ENCODE measurements around the gene HS3ST5. TPM values are rescaled to one million over a fixed set of nuclear protein-coding genes. Genes with fewer than 3 reads are reported as not detected.

Gene HS3ST5
- total RNA-seq, 1 donor from 2014 or later = 17.4 TPM

GRCh38 chr6:114195631-114196403 is 147.0 kb downstream of the HS3ST5 start:
- peaks cover 7% of the 10 kb centered on the region for H3K4me1 Mint-ChIP-seq (ENCODE audit: low read depth, unreplicated experiment)

GRCh38 chr6:114195027-114195365 is 147.8 kb downstream of the HS3ST5 start:
- Mint-ChIP-seq H3K27me3 (ENCODE audit: unreplicated experiment) (no peaks in the 10 kb centered on the region), H3K36me3 (ENCODE audit: unreplicated experiment) (peaks cover 6% of the 10 kb centered on the region), H3K9me3 (ENCODE audit: unreplicated experiment) (peaks cover 1% of the 10 kb centered on the region), H3K4me3 (ENCODE audit: unreplicated experiment) (no peak overlapping the region), H3K27ac (ENCODE audit: unreplicated experiment) (no peak overlapping the region), H3K4me1 (ENCODE audit: low read depth, unreplicated experiment) (peaks cover 7% of the 10 kb centered on the region)
- no peak for DNase-seq
- TF ChIP-seq CTCF (IDR thresholded peaks at IDR 0.05; ENCODE audit: partially characterized antibody, unreplicated experiment) = no peak

More at GRCh38 chr6:114195631-114196403, 147.0 kb downstream of the HS3ST5 start:
- no peak overlapping the region for H3K27ac Mint-ChIP-seq (ENCODE audit: unreplicated experiment)
- no peaks in the 10 kb centered on the region for H3K27me3 Mint-ChIP-seq (ENCODE audit: unreplicated experiment)
- DNase-seq = no peak
- TF ChIP-seq CTCF (IDR thresholded peaks at IDR 0.05; ENCODE audit: partially characterized antibody, unreplicated experiment) = no peak
- peaks cover 1% of the 10 kb centered on the region for H3K9me3 Mint-ChIP-seq (ENCODE audit: unreplicated experiment)
- no peak overlapping the region for H3K4me3 Mint-ChIP-seq (ENCODE audit: unreplicated experiment)
- H3K36me3 Mint-ChIP-seq (ENCODE audit: unreplicated experiment) = peaks cover 6% of the 10 kb centered on the region

- H3K4me3 Mint-ChIP-seq (ENCODE audit: unreplicated experiment) = no peak overlapping the region
- peaks cover 6% of the 10 kb centered on the region for H3K36me3 Mint-ChIP-seq (ENCODE audit: unreplicated experiment)
- H3K4me1 Mint-ChIP-seq (ENCODE audit: low read depth, unreplicated experiment) = peaks cover 9% of the 10 kb centered on the region
- no peak overlapping the region for H3K27ac Mint-ChIP-seq (ENCODE audit: unreplicated experiment)
- H3K9me3 Mint-ChIP-seq (ENCODE audit: unreplicated experiment) = peaks cover 1% of the 10 kb centered on the region
- no peak for TF ChIP-seq CTCF (IDR thresholded peaks at IDR 0.05; ENCODE audit: partially characterized antibody, unreplicated experiment)
- no peaks in the 10 kb centered on the region for H3K27me3 Mint-ChIP-seq (ENCODE audit: unreplicated experiment)
- DNase-seq = no peak
Measured at GRCh38 chr6:114194362-114195026, 148.3 kb downstream of the HS3ST5 start.

DNA sequence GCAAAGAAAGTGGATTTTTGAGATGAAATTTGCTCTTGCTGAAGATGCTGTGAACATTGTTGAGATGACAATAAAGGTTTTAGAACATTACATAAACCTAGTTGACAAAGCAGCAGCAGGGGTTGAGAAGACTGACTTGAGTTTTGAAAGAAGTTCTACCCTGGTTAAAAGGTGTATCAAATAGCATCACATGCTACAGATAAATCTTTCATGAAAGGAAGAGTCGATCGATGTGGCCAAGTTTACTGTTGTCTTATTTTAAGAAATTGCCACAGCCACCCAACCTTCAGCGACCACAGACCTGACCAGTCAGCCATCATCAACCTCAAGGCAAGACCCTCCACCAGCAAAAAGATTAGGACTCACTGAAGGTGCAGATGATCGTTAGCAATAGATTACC is 155.3 kb downstream of the HS3ST5 start:
- no peak for DNase-seq
- H3K27ac Mint-ChIP-seq (ENCODE audit: unreplicated experiment) = no peak overlapping the region
- H3K9me3 Mint-ChIP-seq (ENCODE audit: unreplicated experiment) = peaks cover 1% of the 10 kb centered on the region
- H3K36me3 Mint-ChIP-seq (ENCODE audit: unreplicated experiment) = no peaks in the 10 kb centered on the region
- no peak for TF ChIP-seq CTCF (IDR thresholded peaks at IDR 0.05; ENCODE audit: partially characterized antibody, unreplicated experiment)
- peaks cover 2% of the 10 kb centered on the region for H3K4me1 Mint-ChIP-seq (ENCODE audit: low read depth, unreplicated experiment)
- H3K27me3 Mint-ChIP-seq (ENCODE audit: unreplicated experiment) = peaks cover 1% of the 10 kb centered on the region
- H3K4me3 Mint-ChIP-seq (ENCODE audit: unreplicated experiment) = no peak overlapping the region

DNA sequence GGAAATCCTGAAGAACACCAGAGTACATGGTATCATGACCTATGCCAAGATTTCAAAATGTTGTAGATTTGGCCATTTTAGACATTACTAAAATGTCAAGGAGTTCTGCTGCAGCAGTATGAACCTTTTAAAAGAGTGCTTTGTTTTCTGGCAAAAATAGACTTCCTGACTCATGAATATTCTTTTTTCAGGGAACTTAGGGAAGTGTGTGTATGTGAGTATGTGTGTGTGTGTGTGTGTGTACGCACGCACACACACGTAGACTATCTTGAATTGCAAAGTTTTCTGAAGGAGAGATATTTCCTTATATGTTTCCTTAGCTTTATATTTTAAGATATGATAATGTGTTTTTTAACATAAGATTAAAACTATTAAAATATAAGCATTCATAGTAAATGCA is 161.2 kb downstream of the HS3ST5 start:
- H3K27me3 Mint-ChIP-seq (ENCODE audit: unreplicated experiment) = no peaks in the 10 kb centered on the region
- H3K4me1 Mint-ChIP-seq (ENCODE audit: low read depth, unreplicated experiment) = peaks cover 3% of the 10 kb centered on the region
- DNase-seq = no peak
- H3K9me3 Mint-ChIP-seq (ENCODE audit: unreplicated experiment) = peaks cover 1% of the 10 kb centered on the region
- no peak overlapping the region for H3K4me3 Mint-ChIP-seq (ENCODE audit: unreplicated experiment)
- H3K36me3 Mint-ChIP-seq (ENCODE audit: unreplicated experiment) = no peaks in the 10 kb centered on the region
- no peak overlapping the region for H3K27ac Mint-ChIP-seq (ENCODE audit: unreplicated experiment)
- no peak for TF ChIP-seq CTCF (IDR thresholded peaks at IDR 0.05; ENCODE audit: partially characterized antibody, unreplicated experiment)

Data from glutamatergic neuron (in vitro differentiated cells).